Prostate gland (tissue), 2 donors: Measurements from ENCODE around the gene LCN10. TPM values are rescaled to one million over a fixed set of nuclear protein-coding genes. Genes with fewer than 3 reads are reported as not detected.
"Not testable (repeated sequence)": the region's sequence is repeated elsewhere in the genome, so short reads cannot be mapped to it uniquely, and the experiment has no call there.

Experiments
- DNase-seq: peaks from one replicate; pipeline ENCODE4 v3.0.0-alpha.2; 2019; ENCODE audit warnings: low spot score
- H3K27ac ChIP-seq, 2 donors: fragments of 200-600 bp; sonication (generic); 2 replicates each; pipeline ENCODE4 v1.5.1; 2017 to 2019
- H3K27me3 ChIP-seq: fragments of 200-600 bp; sonication (generic); replicated peaks from 2 replicates; pipeline ENCODE4 v1.5.1; 2019; ENCODE audit not compliant: insufficient read depth
- H3K36me3 ChIP-seq, 2 donors: fragments of 200-600 bp; sonication (generic); 1 replicate in 1 of 2; 2 replicates in 1 of 2; pipeline versions ENCODE4 v1.5.1 to v1.8.1; 2017 to 2019
- H3K4me1 ChIP-seq: fragments of 200-600 bp; sonication (generic); replicated peaks from 2 replicates; pipeline ENCODE4 v1.5.1; 2019
- H3K4me3 ChIP-seq, 2 donors: fragments of 200-600 bp; sonication (generic); 2 replicates each; pipeline ENCODE4 v1.5.1; 2017 to 2019
- H3K9me3 ChIP-seq: fragments of 200-600 bp; sonication (generic); 2 replicates; pipeline ENCODE4 v1.5.1; 2017
- POLR2A ChIP-seq: fragments of 450-650 bp; IDR thresholded peaks from one replicate; pipeline ENCODE4 v1.6.1; 2016; ENCODE audit warnings: antibody characterized with exemption, mild to moderate bottlenecking
- POLR2AphosphoS5 ChIP-seq: sonication (generic); formaldehyde crosslinking; IDR thresholded peaks from one replicate; pipeline ENCODE4 v1.6.1; 2017; ENCODE audit warnings: antibody characterized with exemption
- WGBS: methylation state at CpG from one replicate; pipeline ENCODE4 v1.1.5; 2018; 5-methylcytosine and 5-hydroxymethylcytosine counted together
- intact Hi-C: fragments of 100-400 bp; cut with DNase I; formaldehyde crosslinking; loops from one replicate; pipeline ENCODE4 v1.14.2; 2022
- total RNA-seq, 2 donors: library from RNA; depleted of rRNA; stranded (reverse); fragments of >200 nt; gene quantifications; one replicate each; pipeline ENCODE4 v1.1.0, GENCODE V29; 2016
- TF ChIP-seq, protein P1 (sequence below), 4 experiments: fragments of 200-600 bp in 2 of 4; fragments of 450-650 bp in 2 of 4; sonication (generic) in 2 of 4; IDR thresholded peaks; 1 replicate in 3 of 4; 2 replicates in 1 of 4; pipeline ENCODE4 v1.5.1; 2016 to 2019; ENCODE audit warnings: antibody characterized with exemption in 4 of 4, mild to moderate bottlenecking in 2 of 4, moderate library complexity in 2 of 4

Gene LCN10
- total RNA-seq, 2 donors from 2014 or later, result 3.9 to 14.8 TPM

DNA sequence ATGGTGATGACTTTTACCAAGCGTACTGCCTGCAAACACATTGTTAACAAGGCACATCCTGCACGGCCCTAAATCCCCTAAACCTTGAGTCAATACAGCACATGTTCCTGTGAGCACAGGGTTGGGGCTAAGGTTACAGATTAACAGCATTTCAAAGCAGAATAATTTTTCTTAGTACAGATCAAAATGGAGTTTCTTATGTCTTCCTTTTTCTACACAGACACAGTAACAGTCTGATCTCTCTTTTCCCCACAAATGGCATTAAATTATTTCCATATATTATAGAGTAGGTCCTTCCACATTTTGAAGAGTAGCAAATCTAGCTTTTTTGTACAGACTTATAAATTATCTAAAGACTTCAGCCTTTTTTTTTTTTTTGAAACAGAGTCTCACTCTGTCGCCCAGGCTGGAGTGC, 46.8 kb upstream of the LCN10 start:
- H3K9me3 ChIP-seq, result no peaks in the 10 kb centered on the region
- WGBS, result 41% methylated on average over 3 of the region's 3 CpGs
- no peak for TF ChIP-seq POLR2AphosphoS5
- TF ChIP-seq POLR2A, result no peak
- TF ChIP-seq, protein P1, sequence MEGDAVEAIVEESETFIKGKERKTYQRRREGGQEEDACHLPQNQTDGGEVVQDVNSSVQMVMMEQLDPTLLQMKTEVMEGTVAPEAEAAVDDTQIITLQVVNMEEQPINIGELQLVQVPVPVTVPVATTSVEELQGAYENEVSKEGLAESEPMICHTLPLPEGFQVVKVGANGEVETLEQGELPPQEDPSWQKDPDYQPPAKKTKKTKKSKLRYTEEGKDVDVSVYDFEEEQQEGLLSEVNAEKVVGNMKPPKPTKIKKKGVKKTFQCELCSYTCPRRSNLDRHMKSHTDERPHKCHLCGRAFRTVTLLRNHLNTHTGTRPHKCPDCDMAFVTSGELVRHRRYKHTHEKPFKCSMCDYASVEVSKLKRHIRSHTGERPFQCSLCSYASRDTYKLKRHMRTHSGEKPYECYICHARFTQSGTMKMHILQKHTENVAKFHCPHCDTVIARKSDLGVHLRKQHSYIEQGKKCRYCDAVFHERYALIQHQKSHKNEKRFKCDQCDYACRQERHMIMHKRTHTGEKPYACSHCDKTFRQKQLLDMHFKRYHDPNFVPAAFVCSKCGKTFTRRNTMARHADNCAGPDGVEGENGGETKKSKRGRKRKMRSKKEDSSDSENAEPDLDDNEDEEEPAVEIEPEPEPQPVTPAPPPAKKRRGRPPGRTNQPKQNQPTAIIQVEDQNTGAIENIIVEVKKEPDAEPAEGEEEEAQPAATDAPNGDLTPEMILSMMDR (IDR thresholded peaks at IDR 0.05), result no peak
- peaks cover 4% of the 10 kb centered on the region for H3K4me1 ChIP-seq
- H3K36me3 ChIP-seq, result no peaks in the 10 kb centered on the region
- no peak overlapping the region for H3K4me3 ChIP-seq
- intact Hi-C loops, result loop anchor here (5.0 to 10.0 kb wide), 2 partner anchors 248 to 275 kb away; no protein-coding TSS in a partner anchor
- H3K27ac ChIP-seq, result peak overlapping the region; percentile 83 to 99
- no peak for DNase-seq
- no peaks in the 10 kb centered on the region for H3K27me3 ChIP-seq

DNA sequence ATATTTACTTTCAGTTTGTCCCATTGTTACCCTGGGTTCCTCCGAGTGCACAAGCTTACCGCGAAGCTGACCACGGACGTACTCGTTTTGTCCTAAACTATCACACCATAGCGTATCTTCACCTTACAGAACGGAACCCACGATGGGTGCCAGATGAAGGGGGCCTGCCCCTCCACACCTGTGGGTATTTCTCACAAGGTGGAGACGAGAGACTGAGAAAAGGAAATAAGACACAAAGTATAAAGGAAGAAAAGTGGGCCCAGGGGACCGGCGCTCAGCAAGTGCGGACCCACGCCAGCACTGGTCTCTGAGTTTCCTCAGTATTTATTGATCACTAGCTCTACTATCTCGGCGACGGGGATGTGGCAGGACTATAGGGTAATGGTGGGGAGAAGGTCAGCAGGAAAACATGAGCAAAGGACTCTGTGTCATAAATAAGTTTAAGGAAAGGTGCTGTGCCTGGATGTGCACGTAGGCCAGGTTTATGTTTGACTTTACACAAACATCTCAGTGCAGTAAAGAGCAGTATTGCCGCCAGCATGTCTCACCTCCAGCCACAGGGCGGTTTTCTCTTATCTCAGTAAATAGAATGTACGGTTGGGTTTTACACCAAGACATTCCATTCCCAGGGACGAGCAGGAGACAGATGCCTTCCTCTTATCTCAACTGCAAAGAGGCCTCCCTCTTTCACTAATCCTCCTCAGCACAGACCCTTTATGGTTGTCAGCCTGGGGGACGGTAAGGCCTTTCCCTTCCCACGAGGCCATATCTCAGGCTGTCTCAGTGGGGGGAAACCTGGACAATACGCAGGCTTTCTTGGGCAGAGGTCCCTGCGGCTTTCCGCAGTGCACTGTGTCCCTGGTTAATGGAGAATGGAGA, 46.1 kb upstream of the LCN10 start:
- not testable (repeated sequence) for H3K27me3 ChIP-seq, H3K4me3 ChIP-seq, H3K9me3 ChIP-seq, H3K36me3 ChIP-seq, H3K4me1 ChIP-seq
- 47% methylated on average over 27 of the region's 27 CpGs for WGBS
- peak overlapping the region; percentile 83 to 99 for H3K27ac ChIP-seq
- intact Hi-C loops, result loop anchor here (5.0 to 10.0 kb wide), 2 partner anchors 248 to 276 kb away; no protein-coding TSS in a partner anchor
- DNase-seq, result peak; percentile 57

DNA sequence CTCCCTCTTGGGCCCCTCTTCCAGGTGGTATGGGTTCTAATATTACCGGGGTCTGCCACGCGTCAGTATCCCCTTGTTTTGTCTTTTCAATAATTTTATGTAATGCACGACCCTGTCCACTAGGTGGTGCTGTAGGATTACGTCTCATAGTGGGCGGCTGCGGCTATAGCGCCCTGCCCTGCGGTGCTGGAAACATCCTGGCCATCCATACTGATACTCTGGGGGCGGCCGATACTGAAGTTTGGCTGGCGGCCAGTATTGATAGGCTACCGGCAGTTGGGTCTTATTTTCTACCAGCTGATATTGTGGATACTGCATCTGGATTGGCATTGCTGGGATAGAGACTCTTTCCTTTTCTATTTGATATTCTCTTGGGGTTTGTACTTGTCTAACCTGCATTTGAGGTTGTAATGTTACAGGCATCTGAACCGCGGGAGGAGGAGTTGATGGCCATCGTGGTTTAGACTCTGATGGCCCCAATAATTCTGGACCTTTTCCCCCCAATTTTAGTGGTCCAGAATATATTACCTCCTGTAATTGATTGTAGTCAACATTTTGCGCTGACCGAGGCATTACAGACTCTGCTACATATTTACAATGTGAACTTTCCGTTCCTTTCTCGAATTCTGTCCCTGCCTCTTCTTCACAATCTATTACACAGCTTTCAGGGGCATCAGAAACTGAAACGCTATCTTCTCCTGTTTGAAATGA, 45.1 kb upstream of the LCN10 start:
- no peaks in the 10 kb centered on the region for H3K36me3 ChIP-seq
- intact Hi-C loops, result loop anchor here (5.0 to 10.0 kb wide), 2 partner anchors 249 to 277 kb away; no protein-coding TSS in a partner anchor
- H3K27ac ChIP-seq, result peak overlapping the region; percentile 83 to 99
- no peaks in the 10 kb centered on the region for H3K27me3 ChIP-seq
- WGBS, result 11% methylated on average over 21 of the region's 21 CpGs
- H3K4me1 ChIP-seq, result peaks cover 4% of the 10 kb centered on the region
- TF ChIP-seq, protein P1 (IDR thresholded peaks at IDR 0.05), result peak; percentile 85 to 99 (median 94)
- TF ChIP-seq POLR2A, result no peak
- peak; percentile 64 for TF ChIP-seq POLR2AphosphoS5
- peak; percentile 69 for DNase-seq
- H3K4me3 ChIP-seq, result no peak overlapping the region
- no peaks in the 10 kb centered on the region for H3K9me3 ChIP-seq

DNA sequence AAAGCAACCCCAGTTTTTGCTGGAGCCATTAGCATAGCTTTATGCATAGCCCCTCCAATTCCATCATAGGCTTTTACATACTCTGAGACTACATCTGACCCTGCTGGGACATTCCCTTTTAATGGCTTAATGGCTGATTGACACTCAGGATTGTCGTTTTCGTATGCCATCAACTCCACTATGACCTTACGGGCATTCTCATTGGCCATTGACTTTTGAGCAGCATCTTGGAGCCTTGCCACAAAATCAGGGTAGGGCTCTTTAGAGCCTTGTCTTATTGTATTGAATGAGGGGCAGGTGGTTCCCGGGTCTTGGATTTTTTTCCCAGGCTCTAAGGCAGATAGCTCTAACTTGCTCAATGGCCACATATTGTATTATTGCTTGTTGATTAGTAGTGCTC, 44.2 kb upstream of the LCN10 start:
- intact Hi-C loops, result loop anchor here (5.0 to 10.0 kb wide), 2 partner anchors 250 to 278 kb away; no protein-coding TSS in a partner anchor
- not testable (repeated sequence) for H3K36me3 ChIP-seq, H3K4me3 ChIP-seq, H3K4me1 ChIP-seq, H3K27ac ChIP-seq, H3K9me3 ChIP-seq, H3K27me3 ChIP-seq, DNase-seq
- 41% methylated on average over 4 of the region's 4 CpGs for WGBS

DNA sequence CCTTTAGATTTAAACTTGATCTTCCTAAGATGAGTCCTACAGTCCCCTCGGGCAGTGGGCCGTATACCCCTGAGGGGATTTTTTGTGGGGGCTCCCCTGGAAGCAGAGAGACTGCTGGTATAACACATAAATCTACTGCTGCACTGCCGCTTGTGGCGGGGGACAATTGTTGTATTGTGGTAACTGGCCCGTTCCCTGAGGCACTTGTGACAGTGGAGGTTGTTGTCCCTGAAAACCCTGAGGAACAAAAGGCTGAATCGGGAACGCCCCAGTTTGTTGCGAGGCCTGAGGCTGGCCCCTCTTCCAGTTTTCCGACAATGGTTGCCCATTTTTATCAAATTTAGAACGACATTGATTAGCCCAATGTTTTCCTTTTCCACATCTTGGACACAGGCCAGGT, 43.7 kb upstream of the LCN10 start:
- Histone ChIP-seq H3K27me3 (no peaks in the 10 kb centered on the region), H3K36me3 (no peaks in the 10 kb centered on the region), H3K4me3 (no peak overlapping the region), H3K9me3 (no peaks in the 10 kb centered on the region), H3K27ac (no peak overlapping the region), H3K4me1 (peaks cover 4% of the 10 kb centered on the region)
- TF ChIP-seq, protein P1 (IDR thresholded peaks at IDR 0.05), result no peak
- TF ChIP-seq POLR2AphosphoS5, result no peak
- no peak for TF ChIP-seq POLR2A
- intact Hi-C loops, result loop anchor here (5.0 to 10.0 kb wide), 2 partner anchors 251 to 278 kb away; no protein-coding TSS in a partner anchor
- DNase-seq, result no peak
- 54% methylated on average over 10 of the region's 10 CpGs for WGBS

DNA sequence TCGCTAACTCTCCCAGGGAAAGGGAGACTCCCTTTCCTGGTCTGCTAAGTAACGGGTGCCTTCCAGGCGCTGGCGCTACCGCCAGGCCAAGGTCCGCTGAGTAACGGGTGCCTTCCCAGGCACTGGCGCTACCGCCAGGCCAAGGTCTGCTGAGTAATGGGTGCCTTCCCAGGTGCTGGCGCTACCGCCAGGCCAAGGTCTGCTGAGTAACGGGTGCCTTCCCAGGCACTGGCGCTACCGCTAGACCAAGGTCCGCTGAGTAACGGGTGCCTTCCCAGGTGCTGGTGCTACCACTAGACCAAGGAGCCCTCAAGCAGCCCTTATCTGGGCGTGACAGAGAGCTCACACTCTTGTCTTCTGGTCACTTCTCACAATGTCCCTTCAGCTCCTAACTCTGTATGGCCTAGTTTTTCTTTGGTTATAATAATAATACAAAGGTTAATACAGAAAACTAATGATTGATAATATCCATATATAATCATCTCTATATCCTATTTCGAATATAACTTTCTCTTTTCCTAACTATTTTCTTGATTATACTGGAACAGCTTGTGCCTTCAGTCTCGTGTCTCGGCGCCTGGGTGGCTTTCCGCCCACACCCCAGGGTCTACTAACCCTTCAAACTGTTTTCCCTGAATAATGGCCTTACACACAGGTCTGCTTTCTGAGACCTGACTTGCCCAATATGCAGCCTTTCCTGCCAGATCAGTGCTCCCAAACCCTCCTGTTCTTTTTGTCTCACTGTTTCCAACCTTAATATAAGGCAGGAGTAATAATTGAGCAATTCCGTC, 43.0 kb upstream of the LCN10 start:
- DNase-seq, H3K27me3 ChIP-seq, H3K4me3 ChIP-seq, H3K36me3 ChIP-seq, H3K27ac ChIP-seq, H3K9me3 ChIP-seq, H3K4me1 ChIP-seq: not testable (repeated sequence)
- 80% methylated on average over 15 of the region's 23 CpGs for WGBS
- intact Hi-C loops, result loop anchor here (5.0 to 10.0 kb wide), 2 partner anchors 252 to 279 kb away; no protein-coding TSS in a partner anchor
